Trophoblast cell (in vitro differentiated cells and primary cell): ENCODE results near the gene SLC7A14.

ENCODE experiments used
- DNase-seq, 2 donors: peaks; one replicate each; pipeline ENCODE4 v3.0.0-alpha.2; 2016
- H2AFZ ChIP-seq: 2 replicates; pipeline ENCODE4 v1.6.1; 2013; ENCODE audit warnings: low read length, moderate library complexity, mild to moderate bottlenecking; ENCODE audit not compliant: insufficient read depth, poor library complexity
- H2AK5ac ChIP-seq: 2 replicates; pipeline ENCODE4 v1.6.1; 2013; ENCODE audit warnings: mild to moderate bottlenecking, low read length
- H2BK120ac ChIP-seq: 2 replicates; pipeline ENCODE4 v1.6.1; 2013; ENCODE audit warnings: low read length, mild to moderate bottlenecking, moderate library complexity; ENCODE audit not compliant: insufficient read depth, poor library complexity
- H2BK12ac ChIP-seq: 2 replicates; pipeline ENCODE4 v1.6.1; 2013; ENCODE audit warnings: mild to moderate bottlenecking, low read length, moderate library complexity
- H2BK5ac ChIP-seq: 2 replicates; pipeline ENCODE4 v1.6.1; 2013; ENCODE audit warnings: low read length, low read depth, moderate library complexity, mild to moderate bottlenecking; ENCODE audit not compliant: poor library complexity
- H3K14ac ChIP-seq: 2 replicates; pipeline ENCODE4 v1.6.1; 2013; ENCODE audit warnings: mild to moderate bottlenecking, low read length
- H3K18ac ChIP-seq: 2 replicates; pipeline ENCODE4 v1.6.1; 2013; ENCODE audit warnings: mild to moderate bottlenecking, low read length
- H3K23ac ChIP-seq: 2 replicates; pipeline ENCODE4 v1.6.1; 2013; ENCODE audit warnings: low read length
- H3K27ac ChIP-seq: 2 replicates; pipeline ENCODE4 v1.5.1; 2013; ENCODE audit warnings: low read depth, mild to moderate bottlenecking, inconsistent platforms, low read length, moderate library complexity
- H3K27me3 ChIP-seq: 2 replicates; pipeline ENCODE4 v1.6.1; 2013; ENCODE audit warnings: inconsistent platforms, mild to moderate bottlenecking, low read length, moderate library complexity; ENCODE audit not compliant: insufficient read depth
- H3K36me3 ChIP-seq, 2 experiments: 1 replicate in 1 of 2; 2 replicates in 1 of 2; pipeline ENCODE4 v1.6.1; 2013; ENCODE audit warnings: low read length in 2 of 2, mild to moderate bottlenecking in 2 of 2, moderate library complexity in 1 of 2; ENCODE audit not compliant: insufficient read depth in 2 of 2, control insufficient read depth in 1 of 2
- H3K4ac ChIP-seq: 2 replicates; pipeline ENCODE4 v1.6.1; 2013; ENCODE audit warnings: low read depth, mild to moderate bottlenecking, low read length, moderate library complexity
- H3K4me1 ChIP-seq, 2 experiments: 1 replicate in 1 of 2; 2 replicates in 1 of 2; pipeline ENCODE4 v1.6.1; 2013; ENCODE audit warnings: low read length in 2 of 2, mild to moderate bottlenecking in 2 of 2, moderate library complexity in 1 of 2; ENCODE audit not compliant: insufficient read depth in 2 of 2, control insufficient read depth in 1 of 2
- H3K4me2 ChIP-seq: 2 replicates; pipeline ENCODE4 v1.6.1; 2013; ENCODE audit warnings: inconsistent platforms, mild to moderate bottlenecking, low read length, moderate library complexity
- H3K4me3 ChIP-seq: 2 replicates; pipeline ENCODE4 v1.5.1; 2013; ENCODE audit warnings: mild to moderate bottlenecking, low read depth, low read length, inconsistent platforms
- H3K79me1 ChIP-seq: one replicate; pipeline ENCODE4 v1.6.1; 2013; ENCODE audit warnings: low read length
- H3K79me2 ChIP-seq: 2 replicates; pipeline ENCODE4 v1.6.1; 2013; ENCODE audit warnings: low read length, mild to moderate bottlenecking; ENCODE audit not compliant: control insufficient read depth, insufficient read depth, poor library complexity
- H3K9ac ChIP-seq: 2 replicates; pipeline ENCODE4 v1.6.1; 2013; ENCODE audit warnings: mild to moderate bottlenecking, low read length
- H3K9me3 ChIP-seq: 2 replicates; pipeline ENCODE4 v1.6.1; 2013; ENCODE audit warnings: low read depth, mild to moderate bottlenecking, control low read depth, inconsistent platforms, low read length; ENCODE audit not compliant: insufficient read depth
- H4K12ac ChIP-seq: 2 replicates; pipeline ENCODE4 v1.6.1; 2013; ENCODE audit warnings: low read depth, mild to moderate bottlenecking, low read length, moderate library complexity
- H4K8ac ChIP-seq: 2 replicates; pipeline ENCODE4 v1.6.1; 2013; ENCODE audit warnings: low read depth, mild to moderate bottlenecking, low read length, moderate library complexity
- H4K91ac ChIP-seq: one replicate; pipeline ENCODE4 v1.6.1; 2013; ENCODE audit warnings: low read depth, mild to moderate bottlenecking, low read length, moderate library complexity
- WGBS: extraction: QIAGEN DNeasy Blood & Tissue Kit; methylation state at CpG from one replicate; pipeline ENCODE4 v1.1.7; 2013; ENCODE audit warnings: missing lambda C conversion rate; ENCODE audit not compliant: insufficient read length, insufficient coverage; ENCODE audit errors: extremely low coverage; 5-methylcytosine and 5-hydroxymethylcytosine counted together

The SLC7A14 gene

GRCh38 chr3:170500995-170501394 lies 84.9 kb downstream of the SLC7A14 start:
- no peak overlapping the region for H2BK120ac ChIP-seq
- H3K27me3 ChIP-seq = no peaks in the 10 kb centered on the region
- peaks cover 1% of the 10 kb centered on the region for H3K9me3 ChIP-seq
- no peak overlapping the region for H3K9ac ChIP-seq
- no peak overlapping the region for H4K91ac ChIP-seq
- H2AK5ac ChIP-seq = no peak overlapping the region
- H3K23ac ChIP-seq = no peak overlapping the region
- H3K4ac ChIP-seq = no peak overlapping the region
- no peaks in the 10 kb centered on the region for H3K79me2 ChIP-seq
- H2BK5ac ChIP-seq = no peak overlapping the region
- H2BK12ac ChIP-seq = no peak overlapping the region
- no peak overlapping the region for H3K14ac ChIP-seq
- H3K4me3 ChIP-seq = no peak overlapping the region
- no peak overlapping the region for H4K12ac ChIP-seq
- H3K79me1 ChIP-seq = no peaks in the 10 kb centered on the region
- peak; percentile 4 to 29 for DNase-seq
- no peaks in the 10 kb centered on the region for H3K36me3 ChIP-seq
- no peak overlapping the region for H3K27ac ChIP-seq
- no peaks in the 10 kb centered on the region for H3K4me1 ChIP-seq
- no peak overlapping the region for H3K18ac ChIP-seq
- H2AFZ ChIP-seq = no peak overlapping the region
- WGBS = no CpG with 5 or more reads among the region's 7 CpGs
- no peak overlapping the region for H4K8ac ChIP-seq
- H3K4me2 ChIP-seq = no peak overlapping the region

- Histone ChIP-seq H3K4ac (no peak overlapping the region), H3K9me3 (peaks cover 1% of the 10 kb centered on the region), H2BK12ac (no peak overlapping the region), H3K4me2 (no peak overlapping the region), H3K27me3 (no peaks in the 10 kb centered on the region), H3K9ac (no peak overlapping the region), H3K23ac (no peak overlapping the region), H2BK120ac (no peak overlapping the region), H2BK5ac (no peak overlapping the region), H2AK5ac (no peak overlapping the region), H3K27ac (no peak overlapping the region), H2AFZ (no peak overlapping the region), H4K8ac (no peak overlapping the region), H3K4me1 (no peaks in the 10 kb centered on the region), H3K79me1 (no peaks in the 10 kb centered on the region), H3K14ac (no peak overlapping the region), H3K36me3 (no peaks in the 10 kb centered on the region), H4K12ac (no peak overlapping the region), H3K18ac (no peak overlapping the region), H3K4me3 (no peak overlapping the region), H4K91ac (no peak overlapping the region), H3K79me2 (no peaks in the 10 kb centered on the region)
- no CpG with 5 or more reads among the region's 2 CpGs for WGBS
- DNase-seq = no peak
Observed at GRCh38 chr3:170500462-170500861, 85.4 kb downstream of the SLC7A14 start.

GRCh38 chr3:170499562-170500156 lies 86.2 kb downstream of the SLC7A14 start:
- H3K14ac ChIP-seq = no peak overlapping the region
- peak; percentile 73 to 83 for DNase-seq

GRCh38 chr3:170497207-170498095 lies 88.4 kb downstream of the SLC7A14 start:
- no CpG with 5 or more reads among the region's 6 CpGs for WGBS
- H2AK5ac ChIP-seq = no peak overlapping the region
- DNase-seq = no peak
- H2AFZ ChIP-seq = no peak overlapping the region
- no peak overlapping the region for H2BK12ac ChIP-seq
- H3K9ac ChIP-seq = no peak overlapping the region
- H4K12ac ChIP-seq = no peak overlapping the region
- no peak overlapping the region for H2BK5ac ChIP-seq
- no peaks in the 10 kb centered on the region for H3K79me2 ChIP-seq
- H2BK120ac ChIP-seq = no peak overlapping the region
- no peak overlapping the region for H3K14ac ChIP-seq
- no peak overlapping the region for H4K8ac ChIP-seq
- no peak overlapping the region for H3K4ac ChIP-seq
- peaks cover 0 to 2% of the 10 kb centered on the region in 2 experiments for H3K4me1 ChIP-seq
- H4K91ac ChIP-seq = no peak overlapping the region
- H3K27ac ChIP-seq = no peak overlapping the region
- no peak overlapping the region for H3K18ac ChIP-seq
- H3K79me1 ChIP-seq = no peaks in the 10 kb centered on the region
- no peaks in the 10 kb centered on the region for H3K27me3 ChIP-seq
- no peaks in the 10 kb centered on the region for H3K36me3 ChIP-seq
- no peak overlapping the region for H3K4me2 ChIP-seq
- H3K9me3 ChIP-seq = peaks cover 1% of the 10 kb centered on the region
- no peak overlapping the region for H3K4me3 ChIP-seq
- H3K23ac ChIP-seq = no peak overlapping the region

More at GRCh38 chr3:170499562-170500156, 86.2 kb downstream of the SLC7A14 start:
- Histone ChIP-seq H3K23ac (no peak overlapping the region), H4K12ac (no peak overlapping the region), H3K27ac (no peak overlapping the region), H3K4me2 (no peak overlapping the region), H2AFZ (no peak overlapping the region), H3K9ac (no peak overlapping the region), H2BK5ac (no peak overlapping the region), H3K9me3 (peaks cover 1% of the 10 kb centered on the region), H2AK5ac (no peak overlapping the region), H2BK12ac (no peak overlapping the region), H3K79me2 (no peaks in the 10 kb centered on the region), H4K8ac (no peak overlapping the region), H4K91ac (no peak overlapping the region), H3K18ac (no peak overlapping the region), H3K4me3 (no peak overlapping the region), H3K4me1 (no peaks in the 10 kb centered on the region), H3K4ac (no peak overlapping the region), H2BK120ac (no peak overlapping the region), H3K36me3 (no peaks in the 10 kb centered on the region), H3K27me3 (no peaks in the 10 kb centered on the region), H3K79me1 (no peaks in the 10 kb centered on the region)
- WGBS = no CpG with 5 or more reads among the region's 3 CpGs
